NCI-H446 treated with DMSO at 0.1 percent for 48 hours (cell line): ENCODE data around the gene MYLK4.

Experiments used
- DNase-seq: peaks from one replicate; lab custom pipeline; 2025; lab: John Stamatoyannopoulos, UW

MYLK4 gene

DNA sequence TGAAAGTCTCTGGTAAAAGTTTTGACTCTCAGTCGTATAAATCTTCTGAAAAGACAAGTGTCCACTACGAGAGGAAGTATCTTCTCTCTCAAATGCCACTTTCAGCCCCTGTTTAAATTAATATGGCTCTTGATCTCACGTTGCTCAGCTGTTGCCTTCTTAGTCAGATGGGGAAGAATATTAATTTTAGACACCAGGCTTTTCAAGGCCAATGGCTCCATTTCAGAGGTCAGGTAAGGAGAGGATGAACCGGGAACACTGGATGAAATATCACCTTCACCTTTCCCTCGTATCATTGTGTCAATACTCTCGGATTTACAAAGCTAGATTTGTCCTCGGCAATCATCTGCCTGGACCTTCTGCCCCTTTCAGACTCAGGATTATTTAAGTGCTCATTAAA lies at the start of gene MYLK4:
Gene MYLK4, minus strand, starts transcription at position 91 of the 400 bp plus-strand sequence. CDS start 1,628 bp downstream, outside the sequence.
- no peak for DNase-seq

DNA sequence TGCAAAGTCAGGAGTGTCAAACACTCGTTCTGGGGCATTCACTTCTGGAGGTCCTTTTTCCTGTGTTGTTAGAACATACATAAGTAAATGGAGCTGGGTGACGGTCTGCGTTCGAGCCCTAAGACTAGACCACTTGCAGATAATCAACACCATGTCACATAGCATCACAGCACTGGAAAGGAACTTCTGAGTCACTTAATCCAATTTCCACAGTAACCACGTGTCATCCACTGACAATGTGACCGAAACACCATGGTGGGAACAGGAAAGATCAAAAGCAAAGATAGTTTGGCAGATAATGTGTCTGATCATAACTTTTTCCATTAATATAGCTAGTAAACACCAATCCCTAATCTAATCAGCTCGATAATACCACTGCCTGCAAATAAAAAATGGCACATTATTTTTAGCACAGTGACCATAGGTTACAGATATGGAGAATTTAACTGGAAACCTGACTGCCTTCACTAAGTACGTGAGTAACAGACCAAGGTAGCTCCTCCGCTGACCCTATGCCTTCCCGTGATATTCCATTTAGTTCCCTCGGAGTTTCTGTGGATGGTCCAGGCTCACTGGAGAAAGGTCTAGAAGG lies 49.3 kb upstream of the MYLK4 start:
- no peak for DNase-seq

DNA sequence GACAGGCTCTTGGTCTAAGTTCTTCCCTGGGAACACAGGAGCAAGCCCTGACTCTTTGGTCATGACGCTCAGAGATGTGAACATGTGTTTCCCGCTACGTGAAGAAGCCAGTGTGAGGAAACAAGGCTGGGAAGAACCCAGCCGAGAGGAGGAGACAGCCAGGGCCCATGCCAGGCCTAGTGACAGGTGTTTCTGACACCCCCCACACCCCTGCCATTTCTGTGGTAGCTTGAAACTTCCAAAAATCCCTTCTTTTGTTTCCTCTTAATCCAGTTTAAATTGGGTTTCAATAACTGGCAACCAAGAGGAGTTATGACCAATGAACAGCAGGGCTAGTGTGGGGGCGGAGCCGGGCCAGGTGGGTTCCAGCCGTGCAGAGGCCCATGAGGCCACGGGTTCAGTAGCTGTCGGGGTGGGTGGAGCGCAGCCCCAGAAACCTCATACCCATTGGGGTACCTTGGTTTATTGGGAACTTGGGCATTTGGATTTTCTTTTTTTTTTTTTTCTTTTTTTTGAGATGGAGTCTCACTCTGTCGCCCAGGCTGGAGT lies 47.9 kb upstream of the MYLK4 start:
- no peak for DNase-seq

DNA sequence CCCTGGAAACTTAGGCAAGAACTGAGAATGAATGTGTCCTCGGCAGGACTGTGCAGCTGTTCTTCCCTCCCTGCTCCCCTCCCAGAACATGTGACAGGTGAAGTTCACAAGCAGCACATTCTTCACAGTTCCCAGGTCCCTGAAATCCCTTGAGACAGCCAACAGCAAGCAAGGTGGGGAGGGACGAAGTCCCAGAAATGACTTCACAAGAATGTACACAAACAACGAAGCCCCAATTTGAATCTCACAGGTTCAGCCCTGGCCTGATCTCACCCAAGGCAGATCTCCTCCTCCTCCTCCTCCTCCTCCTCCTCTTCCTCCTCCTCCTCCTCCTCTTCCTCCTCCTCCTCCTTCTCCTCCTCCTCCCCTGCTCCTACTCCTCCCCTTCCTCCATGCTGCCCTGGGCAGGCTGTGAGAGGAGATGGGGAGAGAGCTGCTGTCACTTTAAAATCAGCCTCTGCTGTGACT lies 46.9 kb upstream of the MYLK4 start:
- no peak for DNase-seq

DNA sequence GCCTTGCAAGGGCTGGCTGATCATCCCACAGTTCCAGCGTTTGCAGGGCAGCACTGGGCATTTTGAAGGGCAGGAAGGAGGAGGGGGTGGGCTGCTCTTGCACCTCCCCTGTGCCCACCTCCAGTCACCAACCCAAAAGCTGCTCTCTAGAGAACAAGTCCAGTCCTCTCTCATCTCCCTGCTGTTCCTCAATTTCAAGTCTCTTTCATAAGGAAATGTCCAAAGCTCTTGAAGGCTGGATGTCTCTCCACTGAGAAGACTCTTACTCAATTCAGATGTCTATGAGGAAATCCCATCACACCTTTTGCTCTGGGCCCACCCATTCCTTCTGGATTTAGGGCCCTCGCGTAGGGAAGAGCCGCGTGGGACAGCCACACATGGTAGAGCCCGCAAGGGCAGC lies 46.1 kb upstream of the MYLK4 start:
- no peak for DNase-seq

GRCh38 chr6:2795956-2796355 lies 45.2 kb upstream of the MYLK4 start:
- DNase-seq, result no peak

- no peak for DNase-seq
These were observed 44.4 kb upstream of the MYLK4 start for GRCh38 chr6:2795162-2795561.

DNA sequence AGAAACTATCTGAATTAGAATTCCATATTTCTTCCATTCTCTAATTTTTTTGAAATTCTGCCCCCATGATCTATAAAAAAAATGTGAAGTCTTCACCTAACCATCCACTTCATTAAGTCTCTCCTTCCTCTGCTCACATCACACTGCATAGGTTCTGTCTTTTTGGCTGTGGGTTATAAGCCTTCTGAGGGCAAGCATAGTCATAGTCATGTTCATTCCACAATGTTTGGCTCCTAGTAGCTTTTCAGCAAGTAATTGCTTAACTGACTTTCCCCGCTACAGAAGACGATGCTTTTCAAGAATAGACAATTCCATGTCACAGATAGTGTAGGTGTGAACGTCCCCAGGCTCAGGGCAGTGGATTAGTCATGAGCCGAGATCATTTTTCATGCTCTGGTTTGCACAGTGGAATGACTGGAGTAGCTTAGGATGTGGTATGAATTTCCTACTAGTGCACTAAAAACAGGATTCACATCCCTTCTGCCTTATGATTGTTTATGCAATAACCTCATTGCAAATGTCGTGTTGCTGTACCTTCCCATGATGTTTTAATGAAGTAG lies 43.5 kb upstream of the MYLK4 start:
- DNase-seq, result no peak

- no peak for DNase-seq
These were observed 42.9 kb upstream of the MYLK4 start for GRCh38 chr6:2793534-2794151.

DNA sequence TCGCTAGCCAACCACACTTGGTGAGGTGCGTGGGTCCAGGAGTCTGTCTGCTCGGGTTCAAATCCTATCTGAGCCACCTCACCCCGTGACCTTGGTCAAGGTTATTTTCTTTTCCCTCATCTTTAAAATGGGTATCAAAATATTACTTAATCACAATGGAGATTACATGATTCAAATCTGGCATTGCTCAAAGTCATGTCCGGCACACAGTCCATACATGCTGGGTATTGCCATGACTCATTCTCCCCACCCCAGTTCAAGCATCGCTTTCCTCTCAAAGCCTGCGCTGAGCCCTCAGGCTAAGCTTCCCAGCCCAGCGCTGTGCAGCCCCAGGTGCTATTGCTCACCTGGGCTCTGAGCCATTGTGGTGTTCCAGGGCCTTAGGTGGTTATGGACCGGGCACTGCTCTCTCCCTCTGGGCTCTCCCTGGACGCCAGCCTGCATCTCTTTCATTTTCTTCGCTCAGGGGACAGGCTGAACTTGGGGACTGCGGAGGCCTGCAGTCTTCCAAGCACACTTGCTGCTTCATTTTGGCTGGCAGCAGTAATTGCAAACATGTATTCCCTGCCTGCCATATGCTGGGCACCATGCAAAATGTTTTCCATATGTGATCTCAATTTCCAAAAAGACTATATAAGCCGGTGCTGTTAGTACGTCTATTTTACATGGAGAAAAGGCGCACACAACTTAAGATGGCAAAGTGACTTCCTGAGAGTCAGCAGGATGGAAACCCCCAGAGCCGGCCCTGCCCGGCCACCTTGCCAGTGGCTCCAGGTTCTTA lies 41.8 kb upstream of the MYLK4 start:
- no peak for DNase-seq

DNA sequence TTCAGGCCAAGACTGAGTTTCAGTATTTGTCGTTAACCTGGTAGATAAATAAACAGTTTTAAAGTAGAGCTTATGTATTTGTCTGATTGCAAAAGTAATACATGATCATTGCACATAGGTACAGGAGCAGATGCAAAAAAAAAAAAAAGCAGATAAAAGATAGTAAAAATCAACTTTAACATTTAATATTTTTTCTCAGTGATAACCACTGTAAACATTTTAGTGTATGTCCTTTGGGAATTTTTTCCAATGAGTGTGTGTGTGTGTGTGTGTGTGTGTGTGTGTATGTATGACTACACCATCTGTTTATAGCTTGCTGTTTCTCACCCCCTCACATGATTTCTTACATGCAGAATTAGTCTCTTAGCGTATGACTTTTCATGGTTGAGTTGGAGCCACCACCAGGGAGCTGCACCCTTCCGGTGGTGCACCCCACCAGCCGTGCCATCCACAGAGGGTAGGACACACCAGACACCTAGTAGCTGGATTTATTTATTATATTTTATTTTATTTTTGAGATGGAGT lies 40.8 kb upstream of the MYLK4 start:
- DNase-seq, result no peak

- DNase-seq, result peak; percentile 5
These were observed 40.1 kb upstream of the MYLK4 start for GRCh38 chr6:2790588-2791449.

GRCh38 chr6:2786269-2786668 lies 35.5 kb upstream of the MYLK4 start:
- DNase-seq, result no peak

DNA sequence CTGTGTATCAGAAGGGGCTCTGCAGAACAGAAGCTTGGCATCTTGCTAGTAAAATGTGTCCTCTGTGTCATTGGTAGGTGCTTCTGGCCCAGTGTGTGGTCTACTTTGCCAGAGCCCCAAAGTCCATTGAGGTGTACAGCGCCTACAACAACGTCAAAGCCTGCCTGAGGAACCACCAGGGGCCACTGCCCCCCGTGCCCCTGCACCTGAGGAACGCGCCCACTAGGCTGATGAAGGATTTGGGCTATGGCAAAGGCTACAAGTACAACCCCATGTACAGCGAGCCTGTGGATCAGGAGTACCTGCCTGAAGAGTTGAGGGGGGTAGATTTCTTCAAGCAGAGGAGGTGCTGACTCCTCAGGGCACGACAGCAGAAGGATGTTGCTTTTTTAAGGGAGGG lies 34.2 kb upstream of the MYLK4 start:
- no peak for DNase-seq

GRCh38 chr6:2784061-2784460 lies 33.3 kb upstream of the MYLK4 start:
- DNase-seq, result no peak

DNA sequence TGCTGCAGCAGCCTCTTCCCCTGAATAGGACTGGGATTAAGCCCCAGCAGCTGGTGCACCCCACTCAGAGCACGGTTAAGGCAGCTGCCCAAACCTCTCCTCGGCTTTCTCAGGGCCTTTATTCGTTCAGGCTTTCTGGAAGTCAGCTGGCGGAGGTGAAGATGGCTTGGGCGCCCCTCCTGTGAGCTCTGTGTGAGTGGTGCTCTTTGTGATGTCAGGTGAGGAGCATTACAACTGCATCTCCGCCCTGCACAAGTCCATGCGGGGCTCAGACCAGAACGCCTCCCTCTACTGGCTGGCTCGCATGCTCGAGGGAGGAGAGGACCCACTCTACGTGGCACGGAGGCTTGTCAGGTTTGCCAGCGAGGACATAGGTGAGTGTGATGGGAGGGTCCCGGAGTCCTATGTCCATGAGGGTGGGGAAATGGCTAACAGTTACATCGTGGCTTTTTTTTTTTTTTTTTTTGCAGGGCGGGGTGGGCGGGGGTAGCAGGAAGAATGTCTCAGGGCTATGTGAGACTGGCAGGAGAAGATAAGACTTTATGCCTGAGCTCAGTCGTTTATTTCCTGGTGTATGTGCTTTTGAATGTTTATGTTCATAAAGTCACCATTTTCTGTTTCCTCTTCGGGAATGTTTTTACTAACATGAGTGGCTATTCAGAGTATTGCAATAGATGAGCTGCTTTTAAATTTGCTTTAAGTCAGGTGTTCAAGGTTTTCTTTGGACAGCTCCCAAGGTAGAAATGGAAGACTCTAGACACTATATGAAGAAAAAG lies 32.7 kb upstream of the MYLK4 start:
- DNase-seq, result no peak

DNA sequence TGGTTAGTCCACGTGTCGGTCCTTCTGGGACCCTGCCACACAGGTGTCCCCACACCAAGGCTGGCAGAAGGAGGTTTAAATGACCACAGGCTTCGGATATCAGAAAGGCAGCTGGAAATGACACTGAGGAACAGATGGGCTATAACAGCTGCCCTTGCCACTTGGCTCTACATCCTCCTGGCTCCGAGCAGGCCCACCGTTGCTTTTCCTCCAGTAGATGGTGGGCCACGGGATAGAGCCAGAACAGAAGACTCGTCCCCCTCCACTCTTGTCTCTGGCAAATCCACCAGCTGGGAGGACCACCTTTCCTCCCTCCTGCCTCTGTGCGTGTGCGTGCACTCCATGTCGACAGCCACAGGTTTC lies 32.1 kb upstream of the MYLK4 start:
- no peak for DNase-seq

- DNase-seq, result no peak
These were observed 31.6 kb upstream of the MYLK4 start for GRCh38 chr6:2782356-2782708.

GRCh38 chr6:2781685-2782355 lies 31.1 kb upstream of the MYLK4 start:
- no peak for DNase-seq

- no peak for DNase-seq
These were observed 29.5 kb upstream of the MYLK4 start for GRCh38 chr6:2780102-2780737.
